ENCODE measurements around the gene IZUMO4.

The IZUMO4 gene

DNA sequence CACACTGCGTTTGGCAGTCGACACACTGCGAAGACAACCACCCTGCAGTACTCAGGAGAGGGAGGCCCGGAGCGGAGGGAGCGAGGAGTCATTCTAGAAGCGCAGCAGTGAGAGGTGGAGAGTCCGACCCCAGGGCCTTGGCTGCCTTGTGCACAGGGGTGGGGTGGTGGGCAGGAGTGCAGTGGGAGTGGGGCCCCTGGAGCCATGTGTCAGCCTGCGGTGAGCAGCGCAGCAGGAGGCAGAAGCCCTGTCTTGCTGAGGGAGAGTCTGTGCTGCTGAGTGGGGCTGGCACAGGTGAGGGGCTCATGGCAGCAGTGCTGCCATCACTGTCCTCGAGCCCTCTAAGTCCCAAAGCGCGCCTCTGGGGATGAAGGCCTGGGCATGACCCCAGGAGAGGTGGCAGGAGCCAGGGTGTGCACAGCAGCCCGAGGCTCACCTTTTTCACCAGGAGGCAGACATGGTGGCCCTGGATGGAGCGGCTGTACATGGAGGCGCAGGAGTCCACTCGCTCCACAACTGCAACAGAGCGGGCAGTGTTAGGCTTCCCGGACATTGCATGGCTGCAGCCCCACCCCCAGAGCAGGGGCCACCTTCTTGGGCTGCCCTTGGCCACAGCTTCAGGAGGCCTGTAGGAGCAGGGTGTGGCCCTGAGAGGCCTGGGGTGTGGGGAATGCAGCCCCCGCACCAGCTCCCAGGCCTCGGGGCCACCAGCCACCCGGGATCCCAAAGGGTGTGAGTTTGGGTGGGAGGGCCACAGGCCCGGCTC, 11.7 kb downstream of the IZUMO4 start:
- DNase-seq (ENCODE audit: low read depth, low spot score), result no peak

DNA sequence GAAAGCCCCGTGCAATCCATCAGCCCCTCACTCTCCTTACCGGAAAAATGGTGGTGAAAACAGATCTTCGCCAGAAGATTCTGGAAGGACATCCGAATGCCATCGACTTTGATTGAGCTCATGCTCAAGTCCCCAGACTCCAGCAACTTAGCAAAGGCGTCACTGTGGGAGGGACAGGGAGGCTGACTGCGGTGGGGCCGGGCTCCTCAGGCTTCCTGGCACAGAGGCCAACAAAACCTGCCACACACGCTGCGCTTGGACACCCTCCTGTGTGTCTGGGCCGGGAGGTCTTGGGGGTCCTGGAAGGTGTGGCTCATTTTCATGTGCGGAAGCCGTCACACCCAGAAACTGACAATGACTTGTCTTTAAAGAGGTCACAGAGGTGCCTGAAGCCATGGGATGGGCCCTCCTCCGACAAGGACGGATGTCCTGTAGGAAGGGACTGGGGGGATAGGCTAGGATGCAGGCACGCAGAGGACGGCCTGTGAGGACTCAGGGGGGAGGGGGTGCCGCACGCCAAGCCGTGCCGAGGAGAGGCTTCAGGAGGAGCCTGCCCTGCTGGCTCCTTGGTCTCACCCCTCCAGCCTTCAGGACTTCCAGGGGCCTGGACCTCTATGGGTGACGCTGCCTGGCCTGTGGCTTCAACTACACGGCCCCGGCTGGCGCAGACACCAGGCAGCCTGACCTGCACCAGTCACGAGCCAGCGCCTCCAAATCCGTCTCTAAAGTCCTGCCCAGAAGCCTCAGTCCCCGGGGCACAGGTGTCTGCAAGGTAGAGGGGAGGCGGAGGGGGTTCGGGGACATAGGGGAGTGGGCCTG, 12.5 kb downstream of the IZUMO4 start:
- no peak for DNase-seq (ENCODE audit: low read depth, low spot score)

DNA sequence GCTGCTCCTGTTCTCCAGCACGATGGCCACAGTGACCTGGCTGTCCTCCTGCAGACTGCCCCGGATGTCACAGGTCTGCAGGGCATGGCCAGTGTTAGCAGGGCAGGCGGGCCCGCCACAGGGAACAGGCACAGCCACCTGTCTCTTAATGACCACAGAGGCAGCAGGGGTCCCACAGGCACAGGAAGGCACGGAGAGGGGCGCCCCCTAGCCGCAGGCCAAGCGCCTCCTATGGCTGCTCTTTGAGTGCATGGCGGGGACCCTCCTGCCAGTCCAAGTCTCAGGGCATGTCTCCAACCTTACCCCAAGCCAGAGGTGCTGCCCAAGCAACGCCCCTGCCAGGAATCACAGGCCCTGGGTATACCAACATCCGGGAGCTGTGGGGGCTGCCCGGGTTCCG, 14.1 kb downstream of the IZUMO4 start:
- no peak for DNase-seq (ENCODE audit: low read depth, low spot score)

DNA sequence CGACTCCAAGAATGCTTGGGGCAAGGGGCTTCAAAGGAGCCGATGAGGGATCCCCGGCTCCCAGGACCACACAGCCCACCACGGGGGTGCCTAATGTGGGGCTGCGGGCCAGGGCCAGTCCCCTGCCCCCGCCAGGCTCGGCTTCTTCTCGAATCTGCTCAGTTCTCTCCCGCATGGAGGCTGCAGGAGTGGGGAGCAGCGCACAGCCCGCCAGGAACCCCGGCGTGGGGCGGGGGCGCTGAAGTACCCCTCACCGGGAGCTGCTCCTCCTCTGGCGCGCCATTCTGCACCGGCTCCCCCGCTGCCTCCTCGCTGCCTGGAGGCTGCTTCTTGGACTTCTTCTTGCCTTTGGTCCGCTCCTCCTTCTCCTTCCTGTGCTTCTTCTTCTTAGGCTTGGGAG, 14.7 kb downstream of the IZUMO4 start:
- DNase-seq (ENCODE audit: low read depth, low spot score), result no peak

DNA sequence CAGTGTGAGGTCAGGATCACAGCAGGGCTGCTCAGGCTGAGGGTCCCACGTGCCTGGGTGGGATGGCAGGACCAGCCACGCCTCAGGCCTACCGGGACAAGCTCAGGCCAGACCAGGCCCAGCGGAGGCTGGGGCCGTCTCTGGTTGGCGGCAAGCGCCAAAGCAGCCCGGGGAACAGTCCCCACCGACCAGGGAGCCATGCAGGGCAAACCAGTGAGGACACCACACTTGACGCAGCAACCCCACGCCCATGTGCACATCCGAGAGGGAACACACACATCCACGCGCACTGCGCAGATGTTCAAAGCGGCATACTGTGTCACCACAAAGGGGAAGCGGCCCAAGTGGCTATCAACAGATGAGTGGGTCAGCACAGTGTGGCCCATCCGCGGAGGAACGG, 15.2 kb downstream of the IZUMO4 start:
- no peak for DNase-seq (ENCODE audit: low read depth, low spot score)

DNA sequence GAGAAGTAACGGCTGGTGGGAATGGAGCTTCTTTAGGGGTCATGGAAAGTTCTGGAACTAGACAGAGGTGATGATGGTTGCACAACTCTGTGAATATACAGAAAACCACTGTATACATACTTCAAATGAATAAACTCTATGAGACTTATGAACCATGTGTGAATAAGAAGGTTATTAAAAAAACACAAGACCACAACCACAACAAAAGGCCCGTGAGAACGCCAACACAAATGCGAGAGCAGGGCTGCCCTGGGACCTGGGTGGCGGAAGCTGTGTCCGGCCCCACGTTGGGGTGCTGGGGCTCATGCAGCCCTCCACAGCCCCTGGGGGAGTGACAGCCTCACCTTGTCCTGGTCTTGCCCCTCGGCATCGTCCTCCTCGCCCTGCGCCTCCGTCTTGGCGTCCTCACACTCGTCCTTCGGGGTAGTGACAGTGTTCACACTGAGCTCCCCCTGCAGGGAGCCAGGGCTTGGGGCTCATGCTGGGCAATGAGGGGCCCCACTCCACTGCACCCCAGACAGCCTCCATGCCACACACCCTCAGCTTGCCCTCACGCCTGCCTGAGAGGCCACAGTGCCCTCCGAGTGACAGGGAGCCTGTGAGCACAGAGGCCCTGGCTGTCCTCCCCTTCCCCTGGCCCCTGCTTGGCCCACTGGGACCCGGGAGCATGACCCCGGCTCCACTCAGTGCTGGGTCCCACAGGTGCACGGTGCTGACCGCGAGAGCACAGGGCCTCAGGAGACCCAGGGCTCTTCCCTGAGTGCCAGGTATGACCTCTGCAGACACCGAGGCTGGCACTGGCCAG, 16.0 kb downstream of the IZUMO4 start:
- DNase-seq (ENCODE audit: low read depth, low spot score), result no peak

DNA sequence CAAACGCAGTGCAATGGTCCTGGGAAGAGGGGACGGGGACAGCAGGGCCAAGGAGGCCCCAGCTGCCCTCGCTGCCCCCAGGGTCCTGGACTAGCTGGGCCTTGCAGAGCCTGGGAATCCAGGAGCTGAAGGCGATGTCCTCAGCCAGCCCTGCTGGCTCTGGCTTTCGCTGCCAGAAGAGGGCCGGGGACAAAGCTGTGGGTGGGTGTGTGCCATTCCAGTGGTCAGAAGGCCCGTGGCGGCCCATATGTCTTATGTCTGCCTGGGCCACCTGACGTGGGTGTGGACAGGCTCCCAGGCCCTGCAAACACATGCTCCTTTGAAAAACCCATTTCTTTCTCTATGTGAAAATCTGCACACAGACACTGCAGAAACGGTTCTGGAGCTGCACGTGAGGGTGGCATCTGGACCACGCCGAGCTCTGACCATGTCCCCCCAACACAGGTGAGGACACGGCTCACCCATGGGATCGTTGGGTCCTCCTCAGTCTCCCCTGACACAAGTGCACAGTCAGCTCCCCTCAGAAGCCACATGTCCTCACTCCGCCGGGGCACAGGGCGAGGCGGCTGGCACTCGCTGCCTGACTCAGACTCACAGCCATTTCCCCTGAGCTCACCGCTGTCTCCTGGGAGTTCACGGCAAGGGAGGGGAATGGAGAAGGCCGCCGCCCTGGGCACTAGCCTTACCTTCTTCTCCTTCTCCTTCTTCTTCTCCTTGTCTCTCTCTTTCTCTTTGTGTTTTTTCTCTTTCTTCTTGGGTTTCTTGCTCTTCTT, 16.9 kb downstream of the IZUMO4 start:
- no peak for DNase-seq (ENCODE audit: low read depth, low spot score)

DNA sequence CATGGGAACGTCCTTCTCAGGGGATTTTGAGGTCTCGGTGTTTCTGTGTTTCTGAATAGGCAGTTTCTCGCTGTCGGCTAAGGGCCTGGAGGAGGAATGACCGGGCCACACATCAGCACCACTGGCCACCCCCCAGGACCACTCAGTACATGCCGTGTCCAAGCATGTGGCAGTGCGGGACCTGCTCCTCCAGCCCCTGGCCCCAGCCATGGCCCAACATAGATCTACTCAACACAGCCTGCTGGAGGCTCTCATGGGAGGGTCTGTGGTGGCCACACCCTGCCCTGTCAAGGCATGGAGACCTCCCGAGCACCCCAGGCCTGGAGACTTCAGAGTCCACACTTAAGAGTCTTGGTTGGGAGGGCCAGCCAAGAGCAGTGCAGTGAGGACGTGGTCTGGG, 17.5 kb downstream of the IZUMO4 start:
- no peak for DNase-seq (ENCODE audit: low read depth, low spot score)

DNA sequence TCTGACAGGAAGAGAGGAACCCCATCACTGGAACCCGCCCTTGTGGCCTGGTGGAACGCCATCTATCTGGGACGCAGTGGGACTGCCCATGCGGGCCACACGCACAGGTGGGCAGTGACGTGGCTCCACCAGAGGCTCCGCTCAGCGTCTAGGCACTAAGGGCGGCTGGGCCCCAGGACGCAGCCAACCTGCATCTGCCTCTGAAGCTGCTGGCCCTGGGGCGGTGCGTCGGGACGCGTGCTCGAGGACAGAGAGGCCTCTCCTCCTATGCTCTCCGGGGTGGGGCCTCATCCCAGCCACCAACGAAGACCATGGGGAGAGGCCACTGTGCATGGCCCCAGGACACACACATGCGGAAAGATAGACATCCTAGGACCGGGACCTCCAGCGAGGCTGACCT, 18.1 kb downstream of the IZUMO4 start:
- DNase-seq (ENCODE audit: low read depth, low spot score), result no peak

DNA sequence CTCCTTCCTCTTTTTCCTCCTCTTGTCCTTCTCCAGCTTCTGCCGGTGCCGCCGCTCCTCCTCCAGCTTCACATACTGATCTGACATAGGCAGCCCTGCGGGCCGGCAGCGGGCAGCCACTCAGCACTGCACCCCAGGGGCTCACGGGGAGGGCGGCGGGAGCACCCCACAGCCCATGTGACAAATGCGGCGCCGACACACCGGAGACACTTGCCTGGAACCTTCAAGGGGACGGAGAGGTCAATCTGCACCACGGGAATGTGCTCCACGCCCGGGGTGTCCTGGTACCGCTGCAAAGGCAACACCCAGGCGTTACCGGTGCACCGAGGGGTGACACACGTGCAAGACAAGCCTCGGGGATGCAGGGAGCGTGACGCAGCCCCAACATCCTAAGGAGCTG, 18.6 kb downstream of the IZUMO4 start:
- no peak for DNase-seq (ENCODE audit: low read depth, low spot score)

DNA sequence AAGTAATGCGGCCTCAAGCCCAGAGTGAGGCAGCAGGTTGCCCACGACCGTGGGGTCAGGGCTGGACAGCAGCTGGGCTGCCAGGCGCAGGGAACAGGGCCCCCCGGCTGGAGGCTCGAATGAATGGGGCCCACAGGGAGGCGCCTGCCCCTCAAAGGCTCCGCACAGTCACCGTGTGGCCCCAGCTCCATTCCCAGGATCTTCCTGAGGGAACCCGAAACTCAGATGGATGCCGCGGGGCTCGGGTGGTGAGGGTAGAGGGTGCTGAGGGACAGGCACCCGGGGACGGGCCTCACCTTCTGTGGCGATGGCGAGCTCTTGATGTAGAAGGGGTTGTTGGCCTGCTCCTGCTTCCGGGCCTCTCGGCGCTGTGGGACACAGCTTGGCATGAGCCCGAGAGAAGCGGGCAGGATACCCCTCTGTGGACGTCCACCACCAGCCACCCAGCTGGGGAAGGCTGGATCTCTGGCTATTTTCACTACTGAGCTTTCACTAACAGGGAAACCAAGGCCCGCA, 19.3 kb downstream of the IZUMO4 start:
- DNase-seq (ENCODE audit: low read depth, low spot score), result no peak

DNA sequence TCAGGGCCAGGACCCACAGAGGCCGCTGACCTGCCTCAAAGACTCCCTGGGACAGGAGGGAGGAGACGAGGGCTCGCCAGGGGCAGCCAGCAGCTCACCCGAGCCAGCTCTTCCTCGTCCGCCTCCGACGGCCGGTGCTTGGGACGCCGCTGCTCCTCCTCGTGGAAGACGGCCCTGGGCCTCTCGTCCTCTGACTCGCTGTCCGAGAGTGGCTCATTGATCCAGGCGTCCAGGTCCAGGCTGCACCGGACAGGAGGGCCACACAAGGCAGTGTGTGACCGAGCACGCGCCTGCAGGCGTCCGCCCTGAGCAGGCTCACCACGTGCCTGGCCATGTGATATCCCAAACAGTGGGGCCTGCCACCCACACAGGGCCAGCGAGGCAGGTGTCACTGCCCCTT, 19.8 kb downstream of the IZUMO4 start:
- no peak for DNase-seq (ENCODE audit: low read depth, low spot score)

DNA sequence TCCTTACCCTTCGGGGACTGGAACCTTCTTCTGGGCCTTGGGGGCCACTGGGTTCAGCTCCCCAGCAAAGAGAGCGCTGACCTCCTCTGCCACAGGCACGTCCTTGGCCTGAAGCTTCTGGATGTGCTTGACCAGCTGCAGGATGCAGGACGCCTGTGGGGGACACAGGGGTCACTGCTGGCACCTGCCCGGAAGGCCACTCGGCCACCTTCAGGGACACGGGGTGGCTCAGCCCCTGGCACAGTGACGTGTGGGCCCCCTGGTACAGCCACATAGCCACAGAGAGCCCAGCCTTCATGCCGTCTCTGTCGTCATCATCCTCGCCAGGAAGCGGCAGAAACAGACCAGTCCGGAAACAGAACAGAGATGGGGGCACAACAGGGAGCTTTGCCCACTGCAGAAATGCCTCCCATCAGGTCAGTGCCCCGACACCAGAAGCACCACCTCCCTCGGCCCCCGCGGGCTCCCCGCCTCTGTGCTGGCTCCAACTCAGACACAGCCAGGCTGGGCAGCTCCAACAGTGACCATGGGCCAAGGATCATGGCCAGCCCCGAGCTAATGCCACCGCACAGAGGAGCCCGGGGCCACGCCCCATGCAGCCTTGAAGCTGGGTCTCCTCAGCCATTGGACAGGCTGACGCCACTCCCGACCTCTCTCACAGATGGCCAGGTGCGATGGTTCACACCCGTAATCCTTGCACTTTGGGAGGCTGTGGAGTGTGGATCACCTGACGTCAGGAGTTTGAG, 20.7 kb downstream of the IZUMO4 start:
- DNase-seq (ENCODE audit: low read depth, low spot score), result no peak

DNA sequence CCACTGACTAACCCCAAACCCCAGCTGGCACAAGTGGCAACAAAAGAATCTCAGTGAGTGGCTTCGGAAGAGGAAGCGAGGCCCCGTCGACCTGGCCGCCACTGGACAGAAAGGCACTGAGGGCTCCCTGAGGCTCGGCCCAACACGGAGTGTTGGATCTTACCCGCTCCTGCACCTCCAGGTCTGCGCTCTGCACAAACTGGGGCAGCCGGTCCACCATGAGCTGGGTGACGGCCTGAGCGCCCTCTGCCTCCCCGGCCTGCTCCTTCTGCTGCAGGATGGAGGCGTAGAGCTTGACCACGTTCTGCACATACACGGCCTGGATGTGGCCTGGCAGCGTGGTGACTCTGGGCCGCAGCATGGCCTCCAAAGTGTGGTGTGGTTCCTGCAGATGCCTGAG, 21.7 kb downstream of the IZUMO4 start:
- no peak for DNase-seq (ENCODE audit: low read depth, low spot score)

DNA sequence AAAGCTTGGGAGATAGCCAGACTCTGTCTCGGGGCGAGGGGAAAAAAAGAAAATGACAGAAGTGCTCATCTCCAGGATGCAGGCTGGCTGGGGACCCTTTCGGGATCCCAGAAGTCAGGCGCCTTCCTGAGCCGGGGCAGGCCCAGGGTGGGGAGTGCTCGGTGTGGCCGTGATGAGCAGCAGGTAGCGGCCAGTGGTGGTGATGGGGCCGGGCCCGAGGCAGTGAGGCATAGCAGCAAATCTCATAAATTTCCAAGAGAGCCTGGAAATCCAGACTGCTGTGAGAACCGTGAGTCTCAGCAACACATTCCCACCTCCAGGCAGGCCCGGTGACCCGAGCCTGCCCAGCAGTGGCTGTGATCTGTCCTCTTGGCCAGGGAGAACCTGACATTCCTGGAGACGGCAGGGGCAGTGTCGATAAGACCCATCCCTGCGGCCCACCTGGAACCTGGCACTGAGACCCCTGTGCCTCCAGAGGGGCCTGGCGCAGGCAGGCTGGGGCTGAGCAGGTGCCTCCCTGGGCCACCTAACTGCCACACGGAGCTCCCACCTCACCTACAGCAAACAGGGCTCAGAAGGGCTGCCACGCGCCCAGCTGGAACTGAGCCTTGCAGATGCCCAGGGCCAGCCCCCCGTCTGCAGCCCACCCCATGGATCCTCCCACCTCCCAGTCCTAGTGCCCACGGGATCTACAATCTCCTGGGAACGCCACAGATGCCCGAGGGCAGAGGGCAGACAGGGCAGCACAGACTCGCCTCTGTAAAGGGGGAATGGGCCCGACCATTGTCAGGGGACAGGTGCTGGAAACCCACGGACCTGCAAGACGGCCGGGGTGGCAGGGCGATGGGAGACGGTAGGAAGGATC, 23.4 kb downstream of the IZUMO4 start:
- no peak for DNase-seq (ENCODE audit: low read depth, low spot score)

DNA sequence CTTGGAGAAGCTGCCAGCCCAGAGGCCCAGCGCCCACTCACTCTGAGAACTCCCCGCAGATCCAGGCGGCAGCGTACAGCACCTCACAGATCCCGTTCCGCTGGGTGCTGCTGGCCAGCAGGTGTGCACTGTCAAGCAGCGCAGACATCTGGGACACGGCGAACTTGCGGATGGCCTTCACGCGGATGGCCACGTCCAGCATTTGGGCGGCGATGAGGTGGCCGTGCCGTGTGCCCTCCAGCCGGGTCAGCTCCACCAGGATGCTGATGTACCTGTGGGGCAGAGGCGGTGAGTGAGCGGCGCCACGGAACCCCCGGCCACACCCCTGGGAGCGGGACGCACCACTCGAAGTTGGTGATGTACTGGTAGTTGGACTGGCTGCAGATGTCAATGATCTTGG, 24.1 kb downstream of the IZUMO4 start:
- no peak for DNase-seq (ENCODE audit: low read depth, low spot score)

DNA sequence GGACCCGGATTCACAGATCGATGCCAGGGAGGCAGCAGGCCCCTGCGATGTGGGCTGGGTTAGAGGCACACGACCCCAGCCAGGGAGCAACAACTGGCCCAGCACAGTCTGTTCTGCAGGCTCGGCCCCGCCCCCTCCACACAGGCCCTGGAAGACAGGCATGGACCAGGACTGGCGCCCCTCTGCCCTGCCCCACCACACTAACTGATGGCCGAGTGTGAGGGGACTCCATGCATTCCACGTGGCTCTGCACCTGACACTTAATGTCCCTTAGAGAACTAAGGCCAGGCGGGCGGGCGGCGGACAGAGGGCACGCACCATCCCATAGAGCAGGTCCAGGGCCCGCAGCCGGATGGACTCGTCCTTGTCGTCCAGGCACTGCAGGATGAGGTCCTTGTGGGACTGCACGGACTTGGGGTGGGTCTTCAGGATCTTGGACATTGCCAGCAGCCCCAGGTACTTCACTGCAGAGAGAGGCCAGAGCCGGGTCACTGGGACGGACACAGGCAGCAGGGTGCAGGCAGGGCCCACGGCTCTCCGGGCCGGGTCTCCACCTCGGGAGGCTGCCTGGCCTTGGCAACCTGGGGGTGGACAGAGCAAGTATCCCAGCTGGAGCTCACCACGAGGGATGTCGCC, 24.8 kb downstream of the IZUMO4 start:
- no peak for DNase-seq (ENCODE audit: low read depth, low spot score)

DNA sequence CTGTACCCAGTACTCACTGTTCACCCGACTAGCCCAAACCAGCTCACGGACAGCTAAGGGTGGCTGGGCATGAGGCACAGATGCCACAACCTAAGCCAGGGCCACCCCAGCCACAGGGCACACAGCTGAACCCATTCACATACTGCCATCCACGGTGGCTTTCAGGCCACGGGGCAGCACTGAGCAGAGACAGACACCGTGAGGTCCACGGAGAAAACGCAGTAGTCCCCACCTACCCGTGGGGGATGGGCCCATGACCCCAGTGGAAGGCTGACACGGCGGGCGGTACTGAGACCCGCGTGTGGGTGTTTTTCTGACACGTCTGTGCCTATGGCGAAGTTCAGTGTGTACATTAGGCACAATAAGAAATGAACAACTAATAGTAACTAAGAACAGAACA, 25.5 kb downstream of the IZUMO4 start:
- DNase-seq (ENCODE audit: low read depth, low spot score), result no peak

DNA sequence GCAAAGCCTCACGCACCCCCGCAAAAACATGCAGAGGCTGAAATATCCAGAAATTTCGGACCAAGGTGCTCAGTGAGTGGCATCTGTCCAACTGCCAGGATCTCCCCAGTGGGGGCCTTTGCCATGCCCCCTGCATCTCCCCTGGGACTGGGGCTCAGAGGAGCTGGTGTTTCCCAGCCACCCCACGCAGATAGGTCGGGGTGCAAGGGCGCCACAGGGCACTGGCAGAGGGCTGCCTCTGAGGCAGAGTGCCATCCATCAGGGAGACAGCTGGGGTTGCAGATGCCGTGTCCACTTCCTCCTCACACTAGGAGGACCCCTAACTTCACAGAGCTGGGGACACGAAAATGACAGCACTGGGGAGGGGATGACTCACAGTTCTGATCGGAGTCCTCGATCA, 26.3 kb downstream of the IZUMO4 start:
- no peak for DNase-seq (ENCODE audit: low read depth, low spot score)
